Activated B cell treated with CpG ODN at 0.5 μM for 24 hours (primary cell): Measurements from ENCODE around the gene TMEM80. TPM values are rescaled to one million over a fixed set of nuclear protein-coding genes. Genes with fewer than 3 reads are reported as not detected.

Source experiments
- ATAC-seq: fragments of 200-7000 bp; cut with Tn5 transposase; one replicate; pipeline ENCODE4 v1.10.0; 2021; ENCODE audit warnings: low read depth, mild to moderate bottlenecking, moderate library complexity
- CTCF ChIA-PET: fragments of 350-600 bp; sonication (Branson Sonifier 250); formaldehyde crosslinking; loops from one replicate; lab custom pipeline; 2021; ENCODE audit warnings: antibody characterized with exemption; lab: Charles Lee
- POLR2A ChIA-PET: fragments of 350-600 bp; sonication (Branson Sonifier 250); formaldehyde crosslinking; loops from one replicate; lab custom pipeline; 2021; ENCODE audit warnings: antibody characterized with exemption; lab: Charles Lee
- DNase-seq: peaks from one replicate; pipeline ENCODE4 v3.0.0; 2022
- H3K27ac Mint-ChIP-seq: one replicate; pipeline ENCODE4 v1.8.0; 2020; ENCODE audit warnings: mixed read lengths
- H3K27me3 Mint-ChIP-seq: one replicate; pipeline ENCODE4 v1.8.0; 2021; ENCODE audit warnings: mixed read lengths
- H3K36me3 Mint-ChIP-seq: one replicate; pipeline ENCODE4 v1.8.0; 2021; ENCODE audit warnings: low read depth, mixed read lengths
- H3K4me1 Mint-ChIP-seq: one replicate; pipeline ENCODE4 v1.8.0; 2021; ENCODE audit warnings: mixed read lengths
- H3K4me3 Mint-ChIP-seq: one replicate; pipeline ENCODE4 v1.8.0; 2020; ENCODE audit warnings: mild to moderate bottlenecking, mixed read lengths
- H3K9me3 Mint-ChIP-seq: one replicate; pipeline ENCODE4 v1.8.0; 2020; ENCODE audit warnings: mixed read lengths
- intact Hi-C: fragments of 100-400 bp; cut with micrococcal nuclease; formaldehyde crosslinking; loops from one replicate; pipeline ENCODE4 v1.15.1; 2024
- total RNA-seq: library from RNA; stranded (reverse); gene quantifications from 2 replicates; pipeline ENCODE4 v1.2.3, GENCODE V29; 2022
- TF ChIP-seq, protein P1 (sequence below): fragments of 200-600 bp; IDR thresholded peaks from one replicate; pipeline ENCODE4 v1.8.0; 2022; ENCODE audit warnings: antibody characterized with exemption, mild to moderate bottlenecking

TMEM80 gene
- total RNA-seq, 1 donor from 2014 or later = 44.4 TPM

DNA sequence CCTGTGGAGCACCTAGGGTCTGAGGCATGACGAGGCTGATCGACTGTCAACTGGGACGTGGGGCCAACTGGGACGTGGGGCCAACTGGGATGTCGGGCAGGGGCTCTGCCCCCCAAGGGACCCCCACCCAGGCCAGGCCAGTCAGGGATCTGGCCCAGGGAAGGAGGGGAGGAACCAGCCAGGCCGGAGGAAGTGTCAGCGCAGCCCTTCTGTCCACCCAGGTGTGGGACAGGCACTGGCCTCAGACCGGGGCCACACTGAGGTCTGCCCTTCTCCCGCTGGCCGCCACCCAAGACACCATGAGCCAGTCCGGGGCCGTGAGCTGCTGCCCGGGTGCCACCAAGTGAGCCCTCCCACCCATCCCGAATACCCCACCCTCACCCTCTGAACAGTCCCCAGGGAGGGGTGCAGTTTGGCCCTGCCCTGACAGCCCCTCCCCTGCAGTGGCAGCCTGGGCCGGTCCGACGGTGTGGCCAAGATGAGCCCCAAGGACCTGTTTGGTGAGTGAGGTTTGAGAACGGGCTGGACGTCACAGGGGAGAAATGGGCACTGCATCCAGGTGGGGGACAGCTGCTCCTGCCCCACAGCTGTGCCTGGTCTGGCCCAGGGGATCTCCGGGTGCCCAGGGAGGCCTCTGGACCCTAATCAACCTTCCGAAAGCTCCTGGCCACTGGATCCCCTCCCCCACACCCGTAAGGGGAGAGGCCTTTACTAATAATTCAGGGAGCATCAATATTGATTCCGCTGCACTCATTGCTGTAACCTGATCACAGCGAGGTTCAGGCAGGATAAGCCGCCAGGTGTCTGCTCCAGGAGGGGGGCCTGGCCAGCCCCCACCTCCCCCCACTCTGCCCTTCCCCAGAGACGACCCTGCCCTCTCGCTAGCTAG lies 13.7 kb downstream of the TMEM80 start:
- H3K36me3 Mint-ChIP-seq = peaks cover 1% of the 10 kb centered on the region
- H3K4me1 Mint-ChIP-seq = peaks cover 16% of the 10 kb centered on the region
- DNase-seq (no peak), ATAC-seq (no peak)
- intact Hi-C loops = no loop called here
- POLR2A ChIA-PET = interaction anchor here (0.6 kb wide), 2 partner anchors 12 to 13 kb away, joined by 3 read pairs; no protein-coding TSS in a partner anchor
- H3K9me3 Mint-ChIP-seq = no peaks in the 10 kb centered on the region
- TF ChIP-seq, protein P1, sequence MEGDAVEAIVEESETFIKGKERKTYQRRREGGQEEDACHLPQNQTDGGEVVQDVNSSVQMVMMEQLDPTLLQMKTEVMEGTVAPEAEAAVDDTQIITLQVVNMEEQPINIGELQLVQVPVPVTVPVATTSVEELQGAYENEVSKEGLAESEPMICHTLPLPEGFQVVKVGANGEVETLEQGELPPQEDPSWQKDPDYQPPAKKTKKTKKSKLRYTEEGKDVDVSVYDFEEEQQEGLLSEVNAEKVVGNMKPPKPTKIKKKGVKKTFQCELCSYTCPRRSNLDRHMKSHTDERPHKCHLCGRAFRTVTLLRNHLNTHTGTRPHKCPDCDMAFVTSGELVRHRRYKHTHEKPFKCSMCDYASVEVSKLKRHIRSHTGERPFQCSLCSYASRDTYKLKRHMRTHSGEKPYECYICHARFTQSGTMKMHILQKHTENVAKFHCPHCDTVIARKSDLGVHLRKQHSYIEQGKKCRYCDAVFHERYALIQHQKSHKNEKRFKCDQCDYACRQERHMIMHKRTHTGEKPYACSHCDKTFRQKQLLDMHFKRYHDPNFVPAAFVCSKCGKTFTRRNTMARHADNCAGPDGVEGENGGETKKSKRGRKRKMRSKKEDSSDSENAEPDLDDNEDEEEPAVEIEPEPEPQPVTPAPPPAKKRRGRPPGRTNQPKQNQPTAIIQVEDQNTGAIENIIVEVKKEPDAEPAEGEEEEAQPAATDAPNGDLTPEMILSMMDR = no peak
- peaks cover 19% of the 10 kb centered on the region for H3K27me3 Mint-ChIP-seq
- CTCF ChIA-PET = no interaction called here
- no peak overlapping the region for H3K27ac Mint-ChIP-seq
- H3K4me3 Mint-ChIP-seq = no peak overlapping the region

DNA sequence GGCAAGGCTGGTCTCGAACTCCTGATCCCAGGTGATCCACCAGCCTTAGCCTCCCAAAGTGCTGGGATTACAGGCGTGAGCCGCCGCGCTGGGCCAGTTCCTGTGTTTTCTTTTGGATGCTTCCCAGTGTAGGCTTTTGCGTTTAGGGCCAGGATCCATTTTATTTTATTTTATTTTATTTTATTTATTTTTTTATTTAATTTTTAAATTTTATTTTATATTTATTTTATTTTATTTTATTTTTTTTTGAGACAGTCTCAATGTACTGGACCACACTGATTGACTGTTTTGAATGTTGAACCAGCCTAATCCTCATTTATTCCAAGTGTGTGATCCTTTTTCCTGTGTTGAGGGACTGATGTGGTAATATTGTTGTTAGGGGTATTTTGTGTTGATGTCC lies 18.8 kb downstream of the TMEM80 start:
- Mint-ChIP-seq H3K36me3 (no peaks in the 10 kb centered on the region), H3K4me1 (peaks cover 7% of the 10 kb centered on the region), H3K27me3 (peaks cover 13% of the 10 kb centered on the region), H3K4me3 (no peak overlapping the region), H3K9me3 (peaks cover 5% of the 10 kb centered on the region), H3K27ac (no peak overlapping the region)
- TF ChIP-seq, protein P1 = no peak
- intact Hi-C loops = no loop called here
- ChIA-PET POLR2A (no interaction called here), CTCF (no interaction called here)
- ATAC-seq (no peak), DNase-seq (no peak)

DNA sequence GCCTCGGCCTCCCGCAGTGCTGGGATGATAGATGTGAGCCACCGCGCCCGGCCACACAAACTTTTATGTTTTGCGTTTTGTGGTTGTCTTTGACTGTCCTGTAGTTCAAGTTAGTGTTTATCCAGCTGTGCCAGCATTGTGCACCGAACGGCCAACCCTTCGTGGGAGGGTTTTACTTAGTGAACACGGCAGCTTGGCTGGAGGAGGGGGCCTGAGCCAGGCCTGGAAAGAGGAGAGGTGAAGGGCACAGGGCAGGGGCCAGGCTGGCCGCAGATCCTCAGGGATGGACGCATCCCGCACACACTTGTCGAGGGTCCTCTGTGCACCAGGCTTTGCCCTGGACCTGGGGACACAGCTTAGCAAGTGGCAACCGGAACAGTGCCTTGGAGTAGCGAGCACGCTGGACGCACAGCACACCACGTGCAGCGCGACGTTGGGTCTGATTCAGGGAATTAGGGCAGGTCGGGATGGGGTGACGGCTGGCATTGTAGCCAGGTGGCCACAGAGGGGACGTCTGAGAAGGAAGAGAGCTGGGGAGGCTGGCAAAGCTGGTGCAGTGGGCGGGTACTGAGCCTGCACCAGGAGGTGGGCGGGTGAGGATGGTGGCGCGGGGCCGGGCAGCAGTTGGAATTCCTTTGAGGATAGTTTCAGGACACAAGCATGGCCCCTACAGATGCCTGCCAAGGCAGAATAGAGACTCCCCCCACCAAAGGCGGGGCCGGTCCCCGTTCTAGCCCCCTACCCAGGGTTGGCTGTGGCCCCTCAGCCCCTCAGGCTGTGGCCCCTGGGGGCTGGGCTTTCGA lies 23.8 kb downstream of the TMEM80 start:
- no peak overlapping the region for H3K27ac Mint-ChIP-seq
- H3K9me3 Mint-ChIP-seq = peaks cover 5% of the 10 kb centered on the region

DNA sequence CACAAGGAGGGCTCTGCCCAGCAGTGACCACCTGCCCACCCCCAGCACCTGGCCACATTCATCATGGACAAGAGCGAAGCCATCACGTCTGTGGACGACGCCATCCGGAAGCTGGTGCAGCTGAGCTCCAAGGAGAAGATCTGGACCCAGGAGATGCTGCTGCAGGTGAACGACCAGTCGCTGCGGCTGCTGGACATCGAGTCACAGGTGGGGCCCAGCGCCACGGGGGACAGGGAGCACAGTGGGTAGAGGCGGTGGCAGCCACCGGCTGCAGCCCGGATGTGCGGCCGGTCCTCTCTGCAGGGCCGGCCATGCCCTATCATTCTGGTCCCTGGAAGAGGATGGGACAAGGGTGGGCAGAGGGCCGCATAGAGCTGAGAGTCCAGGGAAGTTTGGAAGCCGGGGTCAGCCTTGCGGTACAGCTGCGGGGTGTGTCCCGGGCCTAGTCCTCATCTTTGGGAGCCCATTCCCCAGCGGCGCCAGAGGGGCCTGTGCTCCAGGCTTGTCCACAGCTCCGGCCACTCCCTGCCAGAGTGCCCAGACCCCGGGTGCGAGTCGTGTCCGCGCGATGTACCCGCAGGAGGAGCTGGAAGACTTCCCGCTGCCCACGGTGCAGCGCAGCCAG lies 24.5 kb downstream of the TMEM80 start:
- intact Hi-C loops = loop anchor here (5.0 kb wide), 1 partner anchor 183 kb away; the partner anchor contains the start of genes HRAS and LRRC56
- DNase-seq = no peak
- TF ChIP-seq, protein P1 = no peak
- no peak for ATAC-seq
- H3K27me3 Mint-ChIP-seq = peaks cover 6% of the 10 kb centered on the region
- no peak overlapping the region for H3K4me3 Mint-ChIP-seq
- CTCF ChIA-PET = interaction anchor here (8.8 kb wide), 1 partner anchor 25 kb away, joined by 70 read pairs; the partner anchor contains the start of genes DEAF1 and TMEM80
- POLR2A ChIA-PET = interaction anchor here (0.6 to 1.2 kb wide), 2 partner anchors 7 to 16 kb away, joined by 3 to 6 read pairs; no protein-coding TSS in a partner anchor
- H3K27ac Mint-ChIP-seq = no peak overlapping the region
- peaks cover 19% of the 10 kb centered on the region for H3K4me1 Mint-ChIP-seq
- peaks cover 2% of the 10 kb centered on the region for H3K9me3 Mint-ChIP-seq
- H3K36me3 Mint-ChIP-seq = no peaks in the 10 kb centered on the region

More for the DNA sequence above, 23.8 kb downstream of the TMEM80 start:
- peaks cover 19% of the 10 kb centered on the region for H3K4me1 Mint-ChIP-seq
- ChIA-PET CTCF (no interaction called here), POLR2A (interaction anchor here (1.0 to 1.2 kb wide), 2 partner anchors 15 to 62 kb away, joined by 3 read pairs; no protein-coding TSS in a partner anchor)
- TF ChIP-seq, protein P1 = no peak
- peaks cover 9% of the 10 kb centered on the region for H3K27me3 Mint-ChIP-seq
- ATAC-seq (no peak), DNase-seq (no peak)
- H3K36me3 Mint-ChIP-seq = no peaks in the 10 kb centered on the region
- H3K4me3 Mint-ChIP-seq = peak overlapping the region; percentile 47
- intact Hi-C loops = loop anchor here (5.0 kb wide), 1 partner anchor 182 kb away; the partner anchor contains the start of genes HRAS and LRRC56
